Fibroblast of lung (primary cell): ENCODE data around the gene ASB15. TPM values are rescaled to one million over a fixed set of nuclear protein-coding genes. Genes with fewer than 3 reads are reported as not detected.

Experiments used
- DNase-seq, 2 donors: peaks; one replicate each; pipeline versions ENCODE4 v3.0.0 to v3.0.0-alpha.2; 2010; ENCODE audit warnings: low read depth in 2 of 2
- H2AFZ ChIP-seq: 2 replicates; pipeline ENCODE4 v1.5.1; 2012; ENCODE audit warnings: low read length, control low read depth, inconsistent platforms
- H3K27ac ChIP-seq: 2 replicates; pipeline ENCODE4 v1.5.1; 2011; ENCODE audit warnings: low read length, control low read depth; ENCODE audit not compliant: insufficient read depth
- H3K27me3 ChIP-seq: 2 replicates; pipeline ENCODE4 v1.5.1; 2011; ENCODE audit warnings: mild to moderate bottlenecking, low read length; ENCODE audit not compliant: control insufficient read depth, insufficient read depth
- H3K36me3 ChIP-seq: 2 replicates; pipeline ENCODE4 v1.5.1; 2011; ENCODE audit warnings: low read length; ENCODE audit not compliant: control insufficient read depth, insufficient read depth
- H3K4me1 ChIP-seq: 2 replicates; pipeline ENCODE4 v1.5.1; 2011; ENCODE audit warnings: low read length; ENCODE audit not compliant: control insufficient read depth, insufficient read depth; ENCODE audit errors: extremely low read depth
- H3K4me2 ChIP-seq: 2 replicates; pipeline ENCODE4 v1.5.1; 2011; ENCODE audit warnings: low read length, control low read depth; ENCODE audit not compliant: insufficient read depth; ENCODE audit errors: extremely low read depth
- H3K4me3 ChIP-seq, 4 experiments: fragments of 200-600 bp in 1 of 4; sonication (generic) in 1 of 4; replicated peaks in 1 of 4; 2 replicates each; pipeline ENCODE4 v1.5.1; 2011 to 2016; ENCODE audit warnings: low read length in 4 of 4, low read depth in 3 of 4, mild to moderate bottlenecking in 3 of 4, control low read depth in 2 of 4, inconsistent platforms in 1 of 4, mixed read lengths in 1 of 4; ENCODE audit not compliant: insufficient read depth in 1 of 4; ENCODE audit errors: control extremely low read depth in 1 of 4
- H3K79me2 ChIP-seq: 2 replicates; pipeline ENCODE4 v1.5.1; 2012; ENCODE audit warnings: mild to moderate bottlenecking, low read length, inconsistent platforms; ENCODE audit not compliant: control insufficient read depth, insufficient read depth
- H3K9ac ChIP-seq: 2 replicates; pipeline ENCODE4 v1.5.1; 2011; ENCODE audit warnings: mild to moderate bottlenecking, low read length, control low read depth; ENCODE audit not compliant: insufficient read depth
- H3K9me3 ChIP-seq: 2 replicates; pipeline ENCODE4 v1.5.1; 2012; ENCODE audit warnings: low read depth, low read length; ENCODE audit not compliant: control insufficient read depth, insufficient read depth
- H4K20me1 ChIP-seq: 2 replicates; pipeline ENCODE4 v1.5.1; 2011; ENCODE audit warnings: low read length; ENCODE audit not compliant: control insufficient read depth, insufficient read depth; ENCODE audit errors: extremely low read depth
- CTCF ChIP-seq, 2 donors: IDR thresholded peaks in 1 of 2; conservative IDR thresholded peaks in 1 of 2; 1 replicate in 1 of 2; 2 replicates in 1 of 2; pipeline ENCODE4 v1.5.1; 2011 to 2012; ENCODE audit warnings: low read length in 2 of 2, control low read depth in 1 of 2, inconsistent platforms in 1 of 2, low read depth in 1 of 2, mild to moderate bottlenecking in 1 of 2
- EZH2 ChIP-seq: IDR thresholded peaks from 2 replicates; pipeline ENCODE4 v1.5.1; 2012; ENCODE audit warnings: low read length, control low read depth, mild to moderate bottlenecking; ENCODE audit errors: missing control alignments
- polyA plus RNA-seq, 2 donors: library from polyadenylated mRNA; depleted of rRNA in 1 of 2; stranded (reverse) in 1 of 2; unstranded in 1 of 2; fragments of >200 nt; gene quantifications; 2 replicates each; pipeline ENCODE4 v1.2.1, GENCODE V29; 2011 to 2012; ENCODE audit warnings: missing spikeins in 1 of 2
- total RNA-seq: library from RNA; depleted of rRNA; stranded (reverse); fragments of >200 nt; gene quantifications from 2 replicates; pipeline ENCODE4 v1.2.1, GENCODE V29; 2014

ASB15 gene
- total and polyA plus RNA-seq, 2 donors (not counting 1 experiment from before 2014, with no cell fraction given) = not detected

GRCh38 chr7:123583821-123584220 lies 17.8 kb upstream of the ASB15 start:
- H3K4me1 ChIP-seq = no peaks in the 10 kb centered on the region
- H2AFZ ChIP-seq = no peak overlapping the region
- H3K27me3 ChIP-seq = no peaks in the 10 kb centered on the region
- H4K20me1 ChIP-seq = no peaks in the 10 kb centered on the region
- no peak overlapping the region for H3K9ac ChIP-seq
- H3K4me3 ChIP-seq = no peak overlapping the region
- H3K79me2 ChIP-seq = no peaks in the 10 kb centered on the region
- H3K27ac ChIP-seq = no peak overlapping the region
- H3K36me3 ChIP-seq = no peaks in the 10 kb centered on the region
- no peak overlapping the region for H3K4me2 ChIP-seq
- no peak for TF ChIP-seq EZH2
- TF ChIP-seq CTCF (conservative IDR thresholded peaks at IDR 0.05 in 1 of 2, IDR thresholded peaks at IDR 0.05 in 1 of 2; ENCODE audit: low read depth in 1 of 2, low read length in 2 of 2) = no peak
- no peak for DNase-seq
- no peaks in the 10 kb centered on the region for H3K9me3 ChIP-seq

GRCh38 chr7:123588376-123588775 lies 13.2 kb upstream of the ASB15 start:
- Histone ChIP-seq H4K20me1 (no peaks in the 10 kb centered on the region), H3K27me3 (no peaks in the 10 kb centered on the region), H3K27ac (no peak overlapping the region), H2AFZ (no peak overlapping the region), H3K9me3 (no peaks in the 10 kb centered on the region), H3K79me2 (no peaks in the 10 kb centered on the region), H3K4me3 (no peak overlapping the region), H3K4me2 (no peak overlapping the region), H3K36me3 (no peaks in the 10 kb centered on the region), H3K4me1 (no peaks in the 10 kb centered on the region), H3K9ac (no peak overlapping the region)
- no peak for DNase-seq
- TF ChIP-seq EZH2 (no peak), CTCF (conservative IDR thresholded peaks at IDR 0.05 in 1 of 2, IDR thresholded peaks at IDR 0.05 in 1 of 2; ENCODE audit: low read depth in 1 of 2, low read length in 2 of 2) (no peak)

- no peak for TF ChIP-seq EZH2
- no peak for TF ChIP-seq CTCF (conservative IDR thresholded peaks at IDR 0.05 in 1 of 2, IDR thresholded peaks at IDR 0.05 in 1 of 2; ENCODE audit: low read depth in 1 of 2, low read length in 2 of 2)
- Histone ChIP-seq H3K9me3 (no peaks in the 10 kb centered on the region), H3K36me3 (no peaks in the 10 kb centered on the region), H3K79me2 (no peaks in the 10 kb centered on the region), H3K4me3 (no peak overlapping the region), H3K9ac (no peak overlapping the region), H3K27me3 (no peaks in the 10 kb centered on the region), H3K4me1 (no peaks in the 10 kb centered on the region), H2AFZ (no peak overlapping the region), H3K4me2 (no peak overlapping the region), H4K20me1 (no peaks in the 10 kb centered on the region), H3K27ac (no peak overlapping the region)
- DNase-seq = peak in 1 of 2 donors; percentile 6
Measured at GRCh38 chr7:123594813-123595241, 6.8 kb upstream of the ASB15 start.
